IMR-90 (cell line): Measurements from ENCODE around the gene PEX14. TPM values are rescaled to one million over a fixed set of nuclear protein-coding genes. Genes with fewer than 3 reads are reported as not detected.

Experiments used
- ATAC-seq: fragments of 200-7000 bp; cut with Tn5 transposase; 2 replicates; pipeline ENCODE4 v1.9.1; 2020; ENCODE audit warnings: low read depth, mild to moderate bottlenecking, moderate library complexity
- BruUV-seq: library from RNA; stranded (reverse); fragments of 400-500 nt; replicated peaks from 2 replicates; lab custom pipeline; 2021; lab: Mats Ljungman, UMichigan
- CTCF ChIA-PET: fragments of 300-600 bp; formaldehyde crosslinking; extraction: SDS; loops from one replicate; lab custom pipeline; 2021; ENCODE audit warnings: antibody characterized with exemption; lab: Yijun Ruan, JAX
- POLR2A ChIA-PET: fragments of 300-600 bp; sonication (Branson Sonifier 250); formaldehyde crosslinking; loops from one replicate; lab custom pipeline; 2022; ENCODE audit warnings: antibody characterized with exemption; ENCODE audit not compliant: unreplicated experiment; lab: Charles Lee
- DNase-seq: peaks from one replicate; pipeline ENCODE4 v3.0.0; 2013
- H2AFZ ChIP-seq: replicated peaks from 2 replicates; pipeline ENCODE3; 2013; ENCODE audit warnings: low read length, mild to moderate bottlenecking; ENCODE audit not compliant: poor library complexity
- H2AK5ac ChIP-seq: 2 replicates; pipeline ENCODE4 v1.6.1; 2013; ENCODE audit warnings: low read depth, low read length, inconsistent platforms
- H2AK9ac ChIP-seq: replicated peaks from 2 replicates; pipeline ENCODE3; 2013; ENCODE audit warnings: mild to moderate bottlenecking, low read depth, low read length, moderate library complexity; ENCODE audit not compliant: poor library complexity
- H2BK120ac ChIP-seq: 2 replicates; pipeline ENCODE4 v1.6.1; 2013; ENCODE audit warnings: low read depth, low read length, inconsistent platforms
- H2BK15ac ChIP-seq: 3 replicates; pipeline ENCODE4 v1.6.1; 2013; ENCODE audit warnings: low read depth, low read length, inconsistent platforms
- H2BK20ac ChIP-seq: 2 replicates; pipeline ENCODE4 v1.6.1; 2013; ENCODE audit warnings: low read depth, mild to moderate bottlenecking, inconsistent platforms, low read length, moderate library complexity
- H2BK5ac ChIP-seq: 2 replicates; pipeline ENCODE4 v1.6.1; 2013; ENCODE audit warnings: mild to moderate bottlenecking, low read depth, low read length, inconsistent platforms; ENCODE audit not compliant: poor library complexity, severe bottlenecking
- H3K14ac ChIP-seq: replicated peaks from 2 replicates; pipeline ENCODE4 v1.6.1; 2013; ENCODE audit warnings: low read depth, low read length, inconsistent platforms
- H3K18ac ChIP-seq: 2 replicates; pipeline ENCODE4 v1.6.1; 2013; ENCODE audit warnings: low read depth, low read length, control low read depth
- H3K23ac ChIP-seq: 2 replicates; pipeline ENCODE4 v1.6.1; 2013; ENCODE audit warnings: low read depth, low read length, inconsistent platforms
- H3K27ac ChIP-seq: 2 replicates; pipeline ENCODE4 v1.5.1; 2013; ENCODE audit warnings: mild to moderate bottlenecking, control low read depth, low read length; ENCODE audit not compliant: insufficient read depth
- H3K27me3 ChIP-seq: 2 replicates; pipeline ENCODE4 v1.6.1; 2013; ENCODE audit warnings: low read length; ENCODE audit not compliant: control insufficient read depth, insufficient read depth
- H3K36me3 ChIP-seq: 2 replicates; pipeline ENCODE4 v1.6.1; 2013; ENCODE audit warnings: low read length, mixed read lengths; ENCODE audit not compliant: control insufficient read depth, insufficient read depth
- H3K4ac ChIP-seq: 2 replicates; pipeline ENCODE4 v1.6.1; 2013; ENCODE audit warnings: low read depth, low read length, inconsistent platforms
- H3K4me1 ChIP-seq: 2 replicates; pipeline ENCODE4 v1.6.1; 2013; ENCODE audit warnings: low read length, mixed read lengths; ENCODE audit not compliant: control insufficient read depth, insufficient read depth
- H3K4me2 ChIP-seq: 2 replicates; pipeline ENCODE4 v1.6.1; 2013; ENCODE audit warnings: low read depth, mild to moderate bottlenecking, control low read depth, low read length, moderate library complexity
- H3K4me3 ChIP-seq: 2 replicates; pipeline ENCODE4 v1.5.1; 2013; ENCODE audit warnings: low read depth, mild to moderate bottlenecking, control low read depth, low read length, moderate library complexity; ENCODE audit not compliant: insufficient read depth
- H3K56ac ChIP-seq: 2 replicates; pipeline ENCODE4 v1.6.1; 2013; ENCODE audit warnings: low read length, inconsistent platforms; ENCODE audit not compliant: insufficient read depth; ENCODE audit errors: extremely low read depth
- H3K79me1 ChIP-seq, 2 experiments: 2 replicates each; pipeline ENCODE4 v1.6.1; 2013; ENCODE audit warnings: low read length in 2 of 2, inconsistent platforms in 1 of 2, low read depth in 1 of 2
- H3K9ac ChIP-seq: 2 replicates; pipeline ENCODE4 v1.6.1; 2013; ENCODE audit warnings: low read depth, low read length, control low read depth
- H3K9me1 ChIP-seq: 2 replicates; pipeline ENCODE4 v1.6.1; 2013; ENCODE audit warnings: low read length, inconsistent platforms; ENCODE audit not compliant: insufficient read depth
- H3K9me3 ChIP-seq: 2 replicates; pipeline ENCODE4 v1.6.1; 2013; ENCODE audit warnings: low read length; ENCODE audit not compliant: control insufficient read depth, insufficient read depth
- H4K20me1 ChIP-seq: 2 replicates; pipeline ENCODE4 v1.6.1; 2013; ENCODE audit warnings: low read length, inconsistent platforms; ENCODE audit not compliant: insufficient read depth
- H4K5ac ChIP-seq: 2 replicates; pipeline ENCODE4 v1.6.1; 2013; ENCODE audit warnings: mild to moderate bottlenecking, low read depth, low read length, control low read depth
- H4K8ac ChIP-seq, 2 experiments: 2 replicates each; pipeline ENCODE4 v1.6.1; 2013; ENCODE audit warnings: low read depth in 2 of 2, low read length in 2 of 2, control low read depth in 1 of 2, inconsistent platforms in 1 of 2
- H4K91ac ChIP-seq: 2 replicates; pipeline ENCODE4 v1.6.1; 2013; ENCODE audit warnings: low read depth, low read length, inconsistent platforms; ENCODE audit not compliant: insufficient read depth
- BHLHE40 ChIP-seq: fragments of 150-350 bp; IDR thresholded peaks from 2 replicates; pipeline ENCODE4 v1.6.1; 2016; ENCODE audit warnings: mild to moderate bottlenecking, low read depth, low read length
- CHD1 ChIP-seq: IDR thresholded peaks from 2 replicates; pipeline ENCODE4 v1.6.1; 2012; ENCODE audit warnings: low read depth, low read length, improper control_type of control experiment
- CTCF ChIP-seq: conservative IDR thresholded peaks from 2 replicates; pipeline ENCODE4 v1.5.1; 2012; ENCODE audit warnings: mild to moderate bottlenecking, low read depth, low read length, improper control_type of control experiment
- FOS ChIP-seq: fragments of 150-350 bp; IDR thresholded peaks from 2 replicates; pipeline ENCODE4 v1.6.1; 2016; ENCODE audit warnings: low read depth, low read length
- MAFK ChIP-seq: IDR thresholded peaks from 2 replicates; pipeline ENCODE4 v1.6.1; 2012; ENCODE audit warnings: low read depth, low read length, improper control_type of control experiment
- MAZ ChIP-seq: IDR thresholded peaks from 2 replicates; pipeline ENCODE4 v1.6.1; 2012; ENCODE audit warnings: low read depth, mild to moderate bottlenecking, low read length, improper control_type of control experiment, moderate library complexity, borderline replicate concordance
- MXI1 ChIP-seq: IDR thresholded peaks from 2 replicates; pipeline ENCODE4 v1.6.1; 2012; ENCODE audit warnings: low read depth, mild to moderate bottlenecking, low read length, moderate library complexity, borderline replicate concordance
- NFE2L2 ChIP-seq: fragments of 150-350 bp; IDR thresholded peaks from 2 replicates; pipeline ENCODE4 v1.6.1; 2016; ENCODE audit warnings: low read depth, mild to moderate bottlenecking, low read length
- POLR2A ChIP-seq: IDR thresholded peaks from 2 replicates; pipeline ENCODE4 v1.6.1; 2012; ENCODE audit warnings: mild to moderate bottlenecking, low read depth, low read length
- RAD21 ChIP-seq: IDR thresholded peaks from 2 replicates; pipeline ENCODE4 v1.6.1; 2012; ENCODE audit warnings: low read length, improper control_type of control experiment
- RCOR1 ChIP-seq: IDR thresholded peaks from 2 replicates; pipeline ENCODE4 v1.6.1; 2012; ENCODE audit warnings: mild to moderate bottlenecking, low read length, improper control_type of control experiment; ENCODE audit not compliant: insufficient replicate concordance
- RFX5 ChIP-seq: IDR thresholded peaks from 2 replicates; pipeline ENCODE4 v1.8.0; 2012; ENCODE audit warnings: low read depth, mild to moderate bottlenecking, low read length, moderate library complexity
- SMC3 ChIP-seq: fragments of 150-350 bp; IDR thresholded peaks from 2 replicates; pipeline ENCODE4 v1.6.1; 2016; ENCODE audit warnings: low read depth, mild to moderate bottlenecking, antibody characterized with exemption, low read length, moderate library complexity
- WGBS, 2 experiments: methylation state at CpG; one replicate each; pipeline versions ENCODE4 v1.1.5 to v1.1.7; 2013; ENCODE audit warnings: missing lambda C conversion rate in 2 of 2; ENCODE audit not compliant: insufficient read length in 1 of 2; ENCODE audit errors: extremely low coverage in 2 of 2; 5-methylcytosine and 5-hydroxymethylcytosine counted together
- dilution Hi-C: fragments of 300-500 bp; cut with HindIII; formaldehyde crosslinking; loops from one replicate; pipeline ENCODE4 v1.14.3; 2018; ENCODE audit warnings: low sequenced_read_pairs; ENCODE audit not compliant: unreplicated experiment
- in situ Hi-C: fragments of 300-500 bp; cut with MboI; formaldehyde crosslinking; loops from 3 replicates; pipeline ENCODE4 v1.14.3; 2019; ENCODE audit warnings: low sequenced_read_pairs, inconsistent platforms, mixed read lengths
- intact Hi-C: fragments of 100-400 bp; cut with micrococcal nuclease; formaldehyde crosslinking; loops from 2 replicates; pipeline ENCODE4 v1.10.0; 2022
- polyA plus RNA-seq, 3 experiments: library from polyadenylated mRNA; depleted of rRNA; stranded (reverse); fragments of >200 nt; gene quantifications; 2 replicates each; pipeline ENCODE4 v1.2.3, GENCODE V29; 2012; ENCODE audit warnings: low replicate concordance in 1 of 3
- total RNA-seq: library from RNA; depleted of rRNA; stranded (reverse); fragments of >200 nt; gene quantifications from 2 replicates; pipeline ENCODE4 v1.2.3, GENCODE V29; 2012
- TF ChIP-seq, protein P1 (sequence below): fragments of 150-350 bp; IDR thresholded peaks from 2 replicates; pipeline ENCODE4 v1.6.1; 2017; ENCODE audit warnings: mild to moderate bottlenecking, antibody characterized with exemption, low read length, low read depth
- TF ChIP-seq, protein P2 (sequence below): fragments of 150-350 bp; IDR thresholded peaks from 2 replicates; pipeline ENCODE4 v1.6.1; 2016; ENCODE audit warnings: low read depth, mild to moderate bottlenecking, low read length, moderate library complexity, borderline replicate concordance

Gene PEX14
- total and polyA plus RNA-seq, 2 of the 4 experiments (the other 2 are of a cell fraction) = 9.5 to 22.5 TPM

DNA sequence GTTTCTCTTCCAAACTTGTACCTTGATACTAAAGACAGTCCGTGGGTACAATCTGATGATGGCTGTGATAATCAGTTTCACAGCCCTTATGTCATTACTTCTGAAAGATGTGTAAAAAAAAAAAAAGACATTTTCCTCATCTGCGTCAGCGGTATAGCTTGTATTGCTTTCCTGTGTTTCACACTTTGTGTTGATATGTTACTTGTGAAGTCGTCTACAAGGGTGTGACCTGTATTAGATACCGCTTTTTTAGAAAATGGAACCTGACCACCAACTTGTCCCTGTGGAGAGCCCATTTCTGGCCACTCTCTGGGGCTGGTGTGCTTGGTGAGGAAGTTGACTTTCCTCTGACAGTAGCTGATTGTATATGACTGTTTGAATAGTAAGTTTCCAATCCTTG lies 50.5 kb downstream of the PEX14 start:
- intact Hi-C loops (loop anchor here (5.0 kb wide), 1 partner anchor 482 kb away; no protein-coding TSS in a partner anchor), in situ Hi-C loops (loop anchor here (10.0 kb wide), 1 partner anchor 170 kb away; no protein-coding TSS in a partner anchor), dilution Hi-C loops (no loop called here)
- Histone ChIP-seq H3K9me3 (no peaks in the 10 kb centered on the region), H3K18ac (no peak overlapping the region), H4K5ac (no peak overlapping the region), H3K27ac (no peak overlapping the region), H3K4ac (no peak overlapping the region), H4K8ac (no peak overlapping the region), H3K79me1 (peaks cover 29 to 33% of the 10 kb centered on the region in 2 experiments), H3K23ac (no peak overlapping the region), H2BK15ac (no peak overlapping the region), H3K9ac (no peak overlapping the region), H3K14ac (no peak overlapping the region), H3K9me1 (peaks cover 7% of the 10 kb centered on the region; the same call in 1 of the 2 replicates), H3K4me1 (peaks cover 17% of the 10 kb centered on the region), H3K27me3 (no peaks in the 10 kb centered on the region), H2BK20ac (no peak overlapping the region), H3K36me3 (no peaks in the 10 kb centered on the region), H2BK5ac (no peak overlapping the region), H2AK5ac (no peak overlapping the region), H2AK9ac (no peak overlapping the region), H4K91ac (no peak overlapping the region), H3K4me2 (no peak overlapping the region), H4K20me1 (0 out of 2 replicates have a peak, but pooled peaks cover 5% of the 10 kb centered on the region), H3K56ac (no peak overlapping the region), H2AFZ (no peak overlapping the region), H3K4me3 (no peak overlapping the region), H2BK120ac (no peak overlapping the region)
- ChIA-PET CTCF (no interaction called here), POLR2A (no interaction called here)
- WGBS, 2 experiments = no CpG with 5 or more reads among the region's 5 CpGs
- ATAC-seq = no peak
- no TSS peak for BruUV-seq
- no peak for TF ChIP-seq RCOR1
- no peak for TF ChIP-seq MXI1
- TF ChIP-seq, protein P1, sequence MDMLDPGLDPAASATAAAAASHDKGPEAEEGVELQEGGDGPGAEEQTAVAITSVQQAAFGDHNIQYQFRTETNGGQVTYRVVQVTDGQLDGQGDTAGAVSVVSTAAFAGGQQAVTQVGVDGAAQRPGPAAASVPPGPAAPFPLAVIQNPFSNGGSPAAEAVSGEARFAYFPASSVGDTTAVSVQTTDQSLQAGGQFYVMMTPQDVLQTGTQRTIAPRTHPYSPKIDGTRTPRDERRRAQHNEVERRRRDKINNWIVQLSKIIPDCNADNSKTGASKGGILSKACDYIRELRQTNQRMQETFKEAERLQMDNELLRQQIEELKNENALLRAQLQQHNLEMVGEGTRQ = no peak
- TF ChIP-seq, protein P2, sequence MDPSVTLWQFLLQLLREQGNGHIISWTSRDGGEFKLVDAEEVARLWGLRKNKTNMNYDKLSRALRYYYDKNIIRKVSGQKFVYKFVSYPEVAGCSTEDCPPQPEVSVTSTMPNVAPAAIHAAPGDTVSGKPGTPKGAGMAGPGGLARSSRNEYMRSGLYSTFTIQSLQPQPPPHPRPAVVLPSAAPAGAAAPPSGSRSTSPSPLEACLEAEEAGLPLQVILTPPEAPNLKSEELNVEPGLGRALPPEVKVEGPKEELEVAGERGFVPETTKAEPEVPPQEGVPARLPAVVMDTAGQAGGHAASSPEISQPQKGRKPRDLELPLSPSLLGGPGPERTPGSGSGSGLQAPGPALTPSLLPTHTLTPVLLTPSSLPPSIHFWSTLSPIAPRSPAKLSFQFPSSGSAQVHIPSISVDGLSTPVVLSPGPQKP = no peak
- no peak for TF ChIP-seq NFE2L2
- TF ChIP-seq RFX5 = no peak
- no peak for TF ChIP-seq POLR2A
- TF ChIP-seq FOS = no peak
- TF ChIP-seq SMC3 = no peak
- no peak for TF ChIP-seq CTCF
- no peak for TF ChIP-seq CHD1
- TF ChIP-seq RAD21 = no peak
- no peak for TF ChIP-seq MAZ
- no peak for TF ChIP-seq MAFK
- no peak for TF ChIP-seq BHLHE40
- no peak for DNase-seq
